Type B pancreatic cell (in vitro differentiated cells): ENCODE measurements around the gene RPL15. TPM values are rescaled to one million over a fixed set of nuclear protein-coding genes. Genes with fewer than 3 reads are reported as not detected.
"Not testable (repeated sequence)": the region's sequence is repeated elsewhere in the genome, so short reads cannot be mapped to it uniquely, and the experiment has no call there.

Source experiments
- DNase-seq: peaks from one replicate; pipeline ENCODE4 v3.0.0; 2021; ENCODE audit warnings: mixed read lengths; ENCODE audit not compliant: unreplicated experiment; ENCODE audit errors: extremely low spot score
- H3K27ac Mint-ChIP-seq: 2 replicates; pipeline ENCODE4 v1.8.0; 2021; ENCODE audit warnings: mild to moderate bottlenecking, mixed read lengths
- H3K27me3 Mint-ChIP-seq: 2 replicates; pipeline ENCODE4 v1.8.0; 2021; ENCODE audit warnings: mixed read lengths
- H3K36me3 Mint-ChIP-seq: 2 replicates; pipeline ENCODE4 v1.8.0; 2021; ENCODE audit warnings: mixed read lengths
- H3K4me1 Mint-ChIP-seq: one replicate; pipeline ENCODE4 v1.8.0; 2021; ENCODE audit warnings: mixed read lengths; ENCODE audit not compliant: unreplicated experiment
- H3K4me3 Mint-ChIP-seq: 2 replicates; pipeline ENCODE4 v1.8.0; 2021; ENCODE audit warnings: mild to moderate bottlenecking, mixed read lengths
- H3K9me3 Mint-ChIP-seq: 2 replicates; pipeline ENCODE4 v1.8.0; 2021; ENCODE audit warnings: mixed read lengths
- long read RNA-seq: library from polyadenylated mRNA; unstranded; transcript quantifications from one replicate; pipeline ENCODE4 v2.0.0, GENCODE V29; 2020
- total RNA-seq: library from RNA; stranded (reverse); gene quantifications from 2 replicates; pipeline ENCODE4 v1.2.1, GENCODE V29; 2021; ENCODE audit warnings: low replicate concordance
- TF ChIP-seq, protein P1 (sequence below): fragments of 200-600 bp; sonication (generic); conservative IDR thresholded peaks from 2 replicates; pipeline ENCODE4 v1.5.0; 2021; ENCODE audit warnings: antibody characterized with exemption, mild to moderate bottlenecking

RPL15 gene
- total RNA-seq: 2,083 and 2,257 TPM in 2 replicates
- long read RNA-seq, transcript RPL15-208 (4 exons, 1,063 nt): minor isoform, 107 of 3,250 reads
- long read RNA-seq, transcript RPL15-215 (4 exons, 824 nt): minor isoform, 34 of 3,250 reads
- long read RNA-seq, transcript RPL15-202 (3 exons, 820 nt): minor isoform, 137 of 3,250 reads
- long read RNA-seq, transcript RPL15-201 (4 exons, 2,730 nt): major isoform, 2,871 of 3,250 reads
- long read RNA-seq, partial matches to known transcripts: 2 of 3,250 reads
- long read RNA-seq, other reads (novel, unspliced or antisense): 66 of 3,250 reads

DNA sequence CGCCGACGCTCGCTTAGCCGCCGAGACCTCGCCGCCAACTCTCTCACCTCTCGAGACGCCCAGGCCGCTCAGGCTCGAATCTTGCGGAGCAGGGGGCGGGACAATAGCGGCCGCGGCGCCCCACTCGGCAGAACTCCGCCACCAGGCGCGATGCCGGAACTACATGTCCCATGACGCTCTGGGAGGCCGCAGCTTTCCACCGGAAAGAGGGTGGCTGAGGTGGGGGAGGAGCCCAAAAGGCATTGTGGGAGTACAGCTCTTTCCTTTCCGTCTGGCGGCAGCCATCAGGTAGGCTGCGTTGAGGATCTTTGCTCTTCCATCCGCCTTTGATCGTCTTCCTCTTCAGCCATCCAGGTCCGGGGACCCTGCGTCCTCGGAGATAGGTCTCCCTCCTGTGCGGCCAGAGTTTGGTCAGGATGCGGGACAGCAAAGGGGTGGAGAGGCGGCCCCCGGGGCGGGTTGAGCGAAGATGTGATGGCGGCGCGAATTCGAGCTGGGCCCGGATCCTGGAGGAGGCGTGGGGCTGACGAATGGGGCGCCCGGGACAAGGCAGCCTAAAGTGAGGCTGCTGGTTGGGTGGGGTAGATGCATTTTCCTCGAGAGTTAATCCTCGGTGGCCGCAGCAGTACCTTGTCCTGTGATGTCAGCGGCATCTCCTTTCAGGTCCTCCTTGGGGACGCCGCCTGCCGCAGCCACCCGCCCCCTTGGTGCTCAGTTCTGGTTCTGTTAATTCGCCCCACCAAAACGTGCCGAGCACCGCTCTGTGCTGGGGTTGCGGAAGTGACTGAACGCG lies at the start of gene RPL15, which contains the start of gene NKIRAS1:
Gene RPL15 (plus strand): TSS at position 247 of the 793 bp plus-strand sequence. CDS start 728 bp downstream, outside the sequence.
Gene NKIRAS1 (minus strand): TSS at position 105 of the 793 bp plus-strand sequence. CDS start 6,086 bp downstream, outside the sequence.
- H3K27me3 Mint-ChIP-seq: no peaks in the 10 kb centered on the region
- TF ChIP-seq, protein P1, sequence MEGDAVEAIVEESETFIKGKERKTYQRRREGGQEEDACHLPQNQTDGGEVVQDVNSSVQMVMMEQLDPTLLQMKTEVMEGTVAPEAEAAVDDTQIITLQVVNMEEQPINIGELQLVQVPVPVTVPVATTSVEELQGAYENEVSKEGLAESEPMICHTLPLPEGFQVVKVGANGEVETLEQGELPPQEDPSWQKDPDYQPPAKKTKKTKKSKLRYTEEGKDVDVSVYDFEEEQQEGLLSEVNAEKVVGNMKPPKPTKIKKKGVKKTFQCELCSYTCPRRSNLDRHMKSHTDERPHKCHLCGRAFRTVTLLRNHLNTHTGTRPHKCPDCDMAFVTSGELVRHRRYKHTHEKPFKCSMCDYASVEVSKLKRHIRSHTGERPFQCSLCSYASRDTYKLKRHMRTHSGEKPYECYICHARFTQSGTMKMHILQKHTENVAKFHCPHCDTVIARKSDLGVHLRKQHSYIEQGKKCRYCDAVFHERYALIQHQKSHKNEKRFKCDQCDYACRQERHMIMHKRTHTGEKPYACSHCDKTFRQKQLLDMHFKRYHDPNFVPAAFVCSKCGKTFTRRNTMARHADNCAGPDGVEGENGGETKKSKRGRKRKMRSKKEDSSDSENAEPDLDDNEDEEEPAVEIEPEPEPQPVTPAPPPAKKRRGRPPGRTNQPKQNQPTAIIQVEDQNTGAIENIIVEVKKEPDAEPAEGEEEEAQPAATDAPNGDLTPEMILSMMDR: peak; percentile 66
- H3K27ac Mint-ChIP-seq: peak within 1 kb of the TSS; percentile 98
- no peaks in the 10 kb centered on the region for H3K9me3 Mint-ChIP-seq
- H3K4me3 Mint-ChIP-seq: peak within 1 kb of the TSS; percentile 99
- H3K4me1 Mint-ChIP-seq: peaks cover 36% of the 10 kb centered on the region
- H3K36me3 Mint-ChIP-seq: peaks cover 44% of the 10 kb centered on the region
- DNase-seq: peak; percentile 97

- TF ChIP-seq, protein P1: no peak
- H3K4me1 Mint-ChIP-seq: peaks cover 56% of the 10 kb centered on the region
- H3K27me3 Mint-ChIP-seq: no peaks in the 10 kb centered on the region
- H3K27ac Mint-ChIP-seq: no peak overlapping the region
- H3K36me3 Mint-ChIP-seq: peaks cover 15% of the 10 kb centered on the region
- no peak overlapping the region for H3K4me3 Mint-ChIP-seq
- no peak for DNase-seq
- no peaks in the 10 kb centered on the region for H3K9me3 Mint-ChIP-seq
Observed at GRCh38 chr3:23867400-23867799, 49.5 kb upstream of the RPL15 start.

GRCh38 chr3:23867838-23868237 lies 49.1 kb upstream of the RPL15 start:
- Mint-ChIP-seq H3K27ac (no peak overlapping the region), H3K4me3 (no peak overlapping the region), H3K9me3 (no peaks in the 10 kb centered on the region), H3K36me3 (peaks cover 13% of the 10 kb centered on the region), H3K4me1 (peaks cover 55% of the 10 kb centered on the region), H3K27me3 (no peaks in the 10 kb centered on the region)
- TF ChIP-seq, protein P1: no peak
- no peak for DNase-seq

- H3K4me3 Mint-ChIP-seq: no peak overlapping the region
- TF ChIP-seq, protein P1: no peak
- H3K9me3 Mint-ChIP-seq: no peaks in the 10 kb centered on the region
- H3K27ac Mint-ChIP-seq: no peak overlapping the region
- H3K27me3 Mint-ChIP-seq: no peaks in the 10 kb centered on the region
- peaks cover 49% of the 10 kb centered on the region for H3K4me1 Mint-ChIP-seq
- peaks cover 3% of the 10 kb centered on the region for H3K36me3 Mint-ChIP-seq
- DNase-seq: no peak
Observed at GRCh38 chr3:23869977-23870662, 46.8 kb upstream of the RPL15 start.

GRCh38 chr3:23870663-23871043 lies 46.3 kb upstream of the RPL15 start:
- not testable (repeated sequence) for H3K27me3 Mint-ChIP-seq

GRCh38 chr3:23871361-23871760 lies 45.6 kb upstream of the RPL15 start:
- not testable (repeated sequence) for H3K27ac Mint-ChIP-seq, H3K4me3 Mint-ChIP-seq, H3K9me3 Mint-ChIP-seq, H3K36me3 Mint-ChIP-seq, H3K27me3 Mint-ChIP-seq, DNase-seq
- H3K4me1 Mint-ChIP-seq: peaks cover 43% of the 10 kb centered on the region

More at GRCh38 chr3:23870663-23871043, 46.3 kb upstream of the RPL15 start:
- H3K9me3 Mint-ChIP-seq, H3K27ac Mint-ChIP-seq, H3K36me3 Mint-ChIP-seq, DNase-seq, H3K4me3 Mint-ChIP-seq: not testable (repeated sequence)
- peaks cover 44% of the 10 kb centered on the region for H3K4me1 Mint-ChIP-seq
